WTC11 (cell line): ENCODE data around the gene SLC17A9.

ENCODE experiments used
- CBFB ChIP-seq: sonication (generic); formaldehyde crosslinking; IDR thresholded peaks from 2 replicates; pipeline ENCODE4 v1.8.1; 2022; ENCODE audit warnings: mild to moderate bottlenecking, low read depth, missing genetic modification reagents
- ELF4 ChIP-seq: sonication (generic); formaldehyde crosslinking; IDR thresholded peaks from 2 replicates; pipeline ENCODE4 v1.8.1; 2022; ENCODE audit warnings: low read depth, mild to moderate bottlenecking, moderate library complexity, missing genetic modification reagents
- ESRRA ChIP-seq: sonication (generic); formaldehyde crosslinking; IDR thresholded peaks from 2 replicates; pipeline ENCODE4 v1.8.1; 2022; ENCODE audit warnings: mild to moderate bottlenecking, missing genetic modification reagents, borderline replicate concordance
- ETV6 ChIP-seq: sonication (generic); formaldehyde crosslinking; IDR thresholded peaks from 2 replicates; pipeline ENCODE4 v1.8.1; 2022; ENCODE audit warnings: mild to moderate bottlenecking, missing genetic modification reagents
- MYBL2 ChIP-seq: sonication (generic); formaldehyde crosslinking; IDR thresholded peaks from 2 replicates; pipeline ENCODE4 v1.8.1; 2023; ENCODE audit warnings: mild to moderate bottlenecking, moderate library complexity, missing genetic modification reagents
- PRRX2 ChIP-seq: fragments of 250-450 bp; sonication (Bioruptor Pico); IDR thresholded peaks from 2 replicates; pipeline ENCODE4 v1.8.0; 2021; ENCODE audit warnings: mild to moderate bottlenecking
- TEAD1 ChIP-seq: sonication (generic); formaldehyde crosslinking; IDR thresholded peaks from 2 replicates; pipeline ENCODE4 v1.8.0; 2022; ENCODE audit warnings: mild to moderate bottlenecking, missing genetic modification reagents
- ZNF232 ChIP-seq: sonication (generic); formaldehyde crosslinking; IDR thresholded peaks from 2 replicates; pipeline ENCODE4 v1.8.0; 2022; ENCODE audit warnings: mild to moderate bottlenecking, missing genetic modification reagents
- TF ChIP-seq, protein P1 (sequence below): fragments of 200-600 bp; IDR thresholded peaks from 2 replicates; pipeline ENCODE4 v1.8.0; 2022; ENCODE audit warnings: antibody characterized with exemption
- TF ChIP-seq, protein P2 (sequence below): fragments of 250-450 bp; sonication (Bioruptor Pico); IDR thresholded peaks from 2 replicates; pipeline ENCODE4 v1.9.0; 2021; ENCODE audit warnings: mild to moderate bottlenecking
- TF ChIP-seq, protein P3 (sequence below): sonication (generic); formaldehyde crosslinking; conservative IDR thresholded peaks from 2 replicates; pipeline ENCODE4 v1.8.1; 2022; ENCODE audit warnings: mild to moderate bottlenecking, missing genetic modification reagents
- TF ChIP-seq, protein P4 (sequence below): sonication (generic); formaldehyde crosslinking; IDR thresholded peaks from 2 replicates; pipeline ENCODE4 v1.8.1; 2022; ENCODE audit warnings: mild to moderate bottlenecking, moderate library complexity, missing genetic modification reagents
- TF ChIP-seq, protein P5 (sequence below): sonication (generic); formaldehyde crosslinking; IDR thresholded peaks from 2 replicates; pipeline ENCODE4 v1.8.1; 2023; ENCODE audit warnings: mild to moderate bottlenecking, missing genetic modification reagents, moderate library complexity
- TF ChIP-seq, protein P6 (sequence below): sonication (generic); formaldehyde crosslinking; IDR thresholded peaks from 2 replicates; pipeline ENCODE4 v1.8.0; 2022; ENCODE audit warnings: missing genetic modification reagents

DNA sequence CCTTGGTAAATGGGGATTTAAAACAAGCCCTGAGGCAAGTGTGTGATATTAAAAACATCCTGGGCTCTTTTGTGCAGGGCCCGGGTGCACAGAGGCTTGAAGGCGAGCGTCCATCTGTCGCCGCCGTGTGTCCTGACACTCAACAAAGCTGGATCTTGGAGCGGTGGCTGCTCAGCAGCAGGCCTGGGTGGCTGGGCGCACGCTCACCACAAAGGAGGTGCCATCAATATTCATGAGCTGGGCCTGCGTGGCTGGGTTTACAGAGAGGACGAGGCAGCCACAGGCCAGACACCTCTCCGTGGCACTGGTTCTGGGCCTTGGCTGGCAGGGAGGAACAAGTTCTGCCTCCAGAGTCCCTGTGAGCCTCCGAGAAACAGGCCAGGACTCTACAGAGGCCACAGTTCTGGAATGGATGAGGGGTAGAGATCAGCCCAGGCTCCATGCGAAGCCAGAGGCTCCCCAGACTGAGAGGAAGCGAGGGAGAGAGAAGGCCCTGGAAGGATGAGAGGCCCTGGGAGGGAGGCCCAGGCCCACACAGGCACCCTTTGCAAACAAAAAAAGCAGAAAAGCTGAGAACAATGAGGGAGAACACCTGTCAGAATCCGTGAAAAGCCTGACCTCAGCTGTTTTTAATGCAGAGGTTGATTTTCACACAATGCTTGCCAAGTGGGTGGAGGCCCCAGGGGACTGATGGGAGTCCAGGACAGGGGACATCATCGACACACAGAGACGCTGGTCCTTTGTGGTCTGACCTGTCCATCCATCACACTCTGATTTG is 32.3 kb downstream of the SLC17A9 start:
- TF ChIP-seq, protein P1, sequence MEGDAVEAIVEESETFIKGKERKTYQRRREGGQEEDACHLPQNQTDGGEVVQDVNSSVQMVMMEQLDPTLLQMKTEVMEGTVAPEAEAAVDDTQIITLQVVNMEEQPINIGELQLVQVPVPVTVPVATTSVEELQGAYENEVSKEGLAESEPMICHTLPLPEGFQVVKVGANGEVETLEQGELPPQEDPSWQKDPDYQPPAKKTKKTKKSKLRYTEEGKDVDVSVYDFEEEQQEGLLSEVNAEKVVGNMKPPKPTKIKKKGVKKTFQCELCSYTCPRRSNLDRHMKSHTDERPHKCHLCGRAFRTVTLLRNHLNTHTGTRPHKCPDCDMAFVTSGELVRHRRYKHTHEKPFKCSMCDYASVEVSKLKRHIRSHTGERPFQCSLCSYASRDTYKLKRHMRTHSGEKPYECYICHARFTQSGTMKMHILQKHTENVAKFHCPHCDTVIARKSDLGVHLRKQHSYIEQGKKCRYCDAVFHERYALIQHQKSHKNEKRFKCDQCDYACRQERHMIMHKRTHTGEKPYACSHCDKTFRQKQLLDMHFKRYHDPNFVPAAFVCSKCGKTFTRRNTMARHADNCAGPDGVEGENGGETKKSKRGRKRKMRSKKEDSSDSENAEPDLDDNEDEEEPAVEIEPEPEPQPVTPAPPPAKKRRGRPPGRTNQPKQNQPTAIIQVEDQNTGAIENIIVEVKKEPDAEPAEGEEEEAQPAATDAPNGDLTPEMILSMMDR = no peak
- TF ChIP-seq TEAD1 (CRISPR knock-in tag) (no peak), ELF4 (no peak), CBFB (no peak), ZNF232 (CRISPR knock-in tag) (no peak), ETV6 (CRISPR knock-in tag) (no peak), ESRRA (CRISPR knock-in tag) (no peak), MYBL2 (no peak), PRRX2 (CRISPR knock-in tag) (no peak)
- TF ChIP-seq, protein P2, sequence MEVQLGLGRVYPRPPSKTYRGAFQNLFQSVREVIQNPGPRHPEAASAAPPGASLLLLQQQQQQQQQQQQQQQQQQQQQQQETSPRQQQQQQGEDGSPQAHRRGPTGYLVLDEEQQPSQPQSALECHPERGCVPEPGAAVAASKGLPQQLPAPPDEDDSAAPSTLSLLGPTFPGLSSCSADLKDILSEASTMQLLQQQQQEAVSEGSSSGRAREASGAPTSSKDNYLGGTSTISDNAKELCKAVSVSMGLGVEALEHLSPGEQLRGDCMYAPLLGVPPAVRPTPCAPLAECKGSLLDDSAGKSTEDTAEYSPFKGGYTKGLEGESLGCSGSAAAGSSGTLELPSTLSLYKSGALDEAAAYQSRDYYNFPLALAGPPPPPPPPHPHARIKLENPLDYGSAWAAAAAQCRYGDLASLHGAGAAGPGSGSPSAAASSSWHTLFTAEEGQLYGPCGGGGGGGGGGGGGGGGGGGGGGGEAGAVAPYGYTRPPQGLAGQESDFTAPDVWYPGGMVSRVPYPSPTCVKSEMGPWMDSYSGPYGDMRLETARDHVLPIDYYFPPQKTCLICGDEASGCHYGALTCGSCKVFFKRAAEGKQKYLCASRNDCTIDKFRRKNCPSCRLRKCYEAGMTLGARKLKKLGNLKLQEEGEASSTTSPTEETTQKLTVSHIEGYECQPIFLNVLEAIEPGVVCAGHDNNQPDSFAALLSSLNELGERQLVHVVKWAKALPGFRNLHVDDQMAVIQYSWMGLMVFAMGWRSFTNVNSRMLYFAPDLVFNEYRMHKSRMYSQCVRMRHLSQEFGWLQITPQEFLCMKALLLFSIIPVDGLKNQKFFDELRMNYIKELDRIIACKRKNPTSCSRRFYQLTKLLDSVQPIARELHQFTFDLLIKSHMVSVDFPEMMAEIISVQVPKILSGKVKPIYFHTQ = no peak
- TF ChIP-seq, protein P3, sequence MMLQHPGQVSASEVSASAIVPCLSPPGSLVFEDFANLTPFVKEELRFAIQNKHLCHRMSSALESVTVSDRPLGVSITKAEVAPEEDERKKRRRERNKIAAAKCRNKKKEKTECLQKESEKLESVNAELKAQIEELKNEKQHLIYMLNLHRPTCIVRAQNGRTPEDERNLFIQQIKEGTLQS = no peak
- TF ChIP-seq, protein P4, sequence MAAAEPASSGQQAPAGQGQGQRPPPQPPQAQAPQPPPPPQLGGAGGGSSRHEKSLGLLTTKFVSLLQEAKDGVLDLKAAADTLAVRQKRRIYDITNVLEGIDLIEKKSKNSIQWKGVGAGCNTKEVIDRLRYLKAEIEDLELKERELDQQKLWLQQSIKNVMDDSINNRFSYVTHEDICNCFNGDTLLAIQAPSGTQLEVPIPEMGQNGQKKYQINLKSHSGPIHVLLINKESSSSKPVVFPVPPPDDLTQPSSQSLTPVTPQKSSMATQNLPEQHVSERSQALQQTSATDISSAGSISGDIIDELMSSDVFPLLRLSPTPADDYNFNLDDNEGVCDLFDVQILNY (CRISPR knock-in tag) = no peak
- TF ChIP-seq, protein P5, sequence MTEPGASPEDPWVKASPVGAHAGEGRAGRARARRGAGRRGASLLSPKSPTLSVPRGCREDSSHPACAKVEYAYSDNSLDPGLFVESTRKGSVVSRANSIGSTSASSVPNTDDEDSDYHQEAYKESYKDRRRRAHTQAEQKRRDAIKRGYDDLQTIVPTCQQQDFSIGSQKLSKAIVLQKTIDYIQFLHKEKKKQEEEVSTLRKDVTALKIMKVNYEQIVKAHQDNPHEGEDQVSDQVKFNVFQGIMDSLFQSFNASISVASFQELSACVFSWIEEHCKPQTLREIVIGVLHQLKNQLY = no peak
- TF ChIP-seq, protein P6, sequence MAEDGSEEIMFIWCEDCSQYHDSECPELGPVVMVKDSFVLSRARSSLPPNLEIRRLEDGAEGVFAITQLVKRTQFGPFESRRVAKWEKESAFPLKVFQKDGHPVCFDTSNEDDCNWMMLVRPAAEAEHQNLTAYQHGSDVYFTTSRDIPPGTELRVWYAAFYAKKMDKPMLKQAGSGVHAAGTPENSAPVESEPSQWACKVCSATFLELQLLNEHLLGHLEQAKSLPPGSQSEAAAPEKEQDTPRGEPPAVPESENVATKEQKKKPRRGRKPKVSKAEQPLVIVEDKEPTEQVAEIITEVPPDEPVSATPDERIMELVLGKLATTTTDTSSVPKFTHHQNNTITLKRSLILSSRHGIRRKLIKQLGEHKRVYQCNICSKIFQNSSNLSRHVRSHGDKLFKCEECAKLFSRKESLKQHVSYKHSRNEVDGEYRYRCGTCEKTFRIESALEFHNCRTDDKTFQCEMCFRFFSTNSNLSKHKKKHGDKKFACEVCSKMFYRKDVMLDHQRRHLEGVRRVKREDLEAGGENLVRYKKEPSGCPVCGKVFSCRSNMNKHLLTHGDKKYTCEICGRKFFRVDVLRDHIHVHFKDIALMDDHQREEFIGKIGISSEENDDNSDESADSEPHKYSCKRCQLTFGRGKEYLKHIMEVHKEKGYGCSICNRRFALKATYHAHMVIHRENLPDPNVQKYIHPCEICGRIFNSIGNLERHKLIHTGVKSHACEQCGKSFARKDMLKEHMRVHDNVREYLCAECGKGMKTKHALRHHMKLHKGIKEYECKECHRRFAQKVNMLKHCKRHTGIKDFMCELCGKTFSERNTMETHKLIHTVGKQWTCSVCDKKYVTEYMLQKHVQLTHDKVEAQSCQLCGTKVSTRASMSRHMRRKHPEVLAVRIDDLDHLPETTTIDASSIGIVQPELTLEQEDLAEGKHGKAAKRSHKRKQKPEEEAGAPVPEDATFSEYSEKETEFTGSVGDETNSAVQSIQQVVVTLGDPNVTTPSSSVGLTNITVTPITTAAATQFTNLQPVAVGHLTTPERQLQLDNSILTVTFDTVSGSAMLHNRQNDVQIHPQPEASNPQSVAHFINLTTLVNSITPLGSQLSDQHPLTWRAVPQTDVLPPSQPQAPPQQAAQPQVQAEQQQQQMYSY (CRISPR knock-in tag) = no peak
